ENCODE results near the gene SH2D2A.

Gene SH2D2A

GRCh38 chr1:156816561-156817328, at the start of gene SH2D2A:
Gene SH2D2A (minus strand): TSS chr1:156816848. CDS start chr1:156816708, 140 bp downstream.
- intact Hi-C loops (cut with DNase I): no loop called here
- no peak for DNase-seq

- intact Hi-C loops (cut with DNase I): loop anchor here (10.0 kb wide), 1 partner anchor 71 kb away; no protein-coding TSS in a partner anchor
- no peak for DNase-seq
These were observed 49.2 kb upstream of the SH2D2A start for GRCh38 chr1:156865865-156866248.

GRCh38 chr1:156865258-156865657, 48.6 kb upstream of the SH2D2A start:
- intact Hi-C loops (cut with DNase I): loop anchor here (10.0 kb wide), 1 partner anchor 70 kb away; no protein-coding TSS in a partner anchor
- DNase-seq: no peak

GRCh38 chr1:156864796-156865195, 48.1 kb upstream of the SH2D2A start:
- no peak for DNase-seq
- intact Hi-C loops (cut with DNase I): loop anchor here (10.0 kb wide), 1 partner anchor 70 kb away; no protein-coding TSS in a partner anchor

- intact Hi-C loops (cut with DNase I): loop anchor here (10.0 kb wide), 1 partner anchor 69 kb away; no protein-coding TSS in a partner anchor
These were observed 47.0 kb upstream of the SH2D2A start for GRCh38 chr1:156863631-156864030.

GRCh38 chr1:156862997-156863599, 46.5 kb upstream of the SH2D2A start:
- intact Hi-C loops (cut with DNase I): loop anchor here (10.0 kb wide), 1 partner anchor 68 kb away; no protein-coding TSS in a partner anchor

More at GRCh38 chr1:156863631-156864030, 47.0 kb upstream of the SH2D2A start:
- DNase-seq: no peak

GRCh38 chr1:156862584-156862983, 45.9 kb upstream of the SH2D2A start:
- intact Hi-C loops (cut with DNase I): loop anchor here (10.0 kb wide), 1 partner anchor 68 kb away; no protein-coding TSS in a partner anchor
- DNase-seq: no peak

More at GRCh38 chr1:156862997-156863599, 46.5 kb upstream of the SH2D2A start:
- DNase-seq: no peak

GRCh38 chr1:156860628-156861423, 44.2 kb upstream of the SH2D2A start, which contains the start of gene NTRK1:
Gene NTRK1 (plus strand): TSS chr1:156860865. CDS start chr1:156860935, 70 bp downstream.
- peak in 39 of 42 donors; percentile 11 to 72 (median 41) for DNase-seq
- intact Hi-C loops (cut with DNase I): loop anchor here (10.0 kb wide), 1 partner anchor 66 kb away; no protein-coding TSS in a partner anchor

GRCh38 chr1:156860113-156860627, 43.5 kb upstream of the SH2D2A start:
- intact Hi-C loops (cut with DNase I): loop anchor here (10.0 kb wide), 1 partner anchor 65 kb away; no protein-coding TSS in a partner anchor
- DNase-seq: peak in 40 of 42 donors; percentile 14 to 81 (median 57)

- intact Hi-C loops (cut with DNase I): loop anchor here (10.0 kb wide), 1 partner anchor 65 kb away; no protein-coding TSS in a partner anchor
- DNase-seq: peak in 6 of 42 donors; percentile 6 to 44 (median 18)
These were observed 43.0 kb upstream of the SH2D2A start for GRCh38 chr1:156859523-156860112.

- DNase-seq: no peak
- intact Hi-C loops (cut with DNase I): no loop called here
These were observed 42.4 kb upstream of the SH2D2A start, which contains the start of gene INSRR for GRCh38 chr1:156858959-156859522. Gene INSRR (minus strand): TSS chr1:156859117. CDS start chr1:156858621, 496 bp downstream.

- DNase-seq: no peak
- intact Hi-C loops (cut with DNase I): no loop called here
These were observed 41.9 kb upstream of the SH2D2A start for GRCh38 chr1:156858555-156858956.

- DNase-seq: no peak
- intact Hi-C loops (cut with DNase I): no loop called here
These were observed 40.9 kb upstream of the SH2D2A start for GRCh38 chr1:156857532-156857931.

- intact Hi-C loops (cut with DNase I): no loop called here
- DNase-seq: no peak
These were observed 39.7 kb upstream of the SH2D2A start for GRCh38 chr1:156856282-156856785.

- no peak for DNase-seq
- intact Hi-C loops (cut with DNase I): no loop called here
These were observed 38.0 kb upstream of the SH2D2A start for GRCh38 chr1:156854634-156855033.

GRCh38 chr1:156853761-156854160, 37.1 kb upstream of the SH2D2A start:
- no peak for DNase-seq
- intact Hi-C loops (cut with DNase I): no loop called here

GRCh38 chr1:156852418-156852874, 35.8 kb upstream of the SH2D2A start:
- intact Hi-C loops (cut with DNase I): no loop called here
- DNase-seq: peak in 41 of 42 donors; percentile 16 to 78 (median 53)
